SK-N-MC (cell line): ENCODE data around the gene OSCP1.

Source experiments
- DNase-seq: peaks from one replicate; pipeline ENCODE4 v3.0.0-alpha.2; 2011; ENCODE audit warnings: low read depth, low spot score
- H3K27ac ChIP-seq: fragments of 200-600 bp; sonication (generic); 2 replicates; pipeline ENCODE4 v1.5.1; 2016; ENCODE audit warnings: mixed run types
- H3K36me3 ChIP-seq: fragments of 200-600 bp; sonication (generic); 2 replicates; pipeline ENCODE4 v1.6.1; 2017; ENCODE audit warnings: antibody characterized with exemption, low read length, mixed read lengths; ENCODE audit not compliant: insufficient read depth
- H3K4me3 ChIP-seq: fragments of 200-600 bp; sonication (generic); 2 replicates; pipeline ENCODE4 v1.5.1; 2016
- H3K9ac ChIP-seq: fragments of 200-600 bp; sonication (generic); 2 replicates; pipeline ENCODE4 v1.8.0; 2017; ENCODE audit warnings: mixed run types, mixed read lengths; ENCODE audit not compliant: insufficient read length
- H3K9me3 ChIP-seq: fragments of 200-600 bp; sonication (generic); 2 replicates; pipeline ENCODE4 v1.6.1; 2017; ENCODE audit warnings: low read depth, mild to moderate bottlenecking, antibody characterized with exemption, low read length, moderate library complexity, mixed read lengths
- EZH2 ChIP-seq: fragments of 200-600 bp; sonication (generic); IDR thresholded peaks from one replicate; pipeline ENCODE4 v1.6.1; 2017; ENCODE audit warnings: antibody characterized with exemption
- FOXP2 ChIP-seq: optimal IDR thresholded peaks from 2 replicates; pipeline ENCODE3; 2011; ENCODE audit warnings: mild to moderate bottlenecking, moderate library complexity; ENCODE audit not compliant: insufficient read depth; ENCODE audit errors: extremely low read length, control extremely low read depth
- POLR2AphosphoS5 ChIP-seq: IDR thresholded peaks from 2 replicates; pipeline ENCODE4 v1.6.1; 2012; ENCODE audit warnings: mild to moderate bottlenecking, low read depth, low read length, borderline replicate concordance

OSCP1 gene

GRCh38 chr1:36406440-36406839 lies 43.8 kb downstream of the OSCP1 start:
- no peaks in the 10 kb centered on the region for H3K9me3 ChIP-seq
- DNase-seq: no peak
- TF ChIP-seq FOXP2: no peak
- no peak for TF ChIP-seq POLR2AphosphoS5
- no peak for TF ChIP-seq EZH2
- H3K9ac ChIP-seq: no peak overlapping the region
- peak overlapping the region; percentile 93 for H3K27ac ChIP-seq
- no peak overlapping the region for H3K4me3 ChIP-seq
- H3K36me3 ChIP-seq: no peaks in the 10 kb centered on the region

GRCh38 chr1:36402504-36402890 lies 47.8 kb downstream of the OSCP1 start:
- Histone ChIP-seq H3K9ac (peak overlapping the region; percentile 45), H3K36me3 (no peaks in the 10 kb centered on the region), H3K4me3 (no peak overlapping the region), H3K27ac (peak overlapping the region; percentile 96), H3K9me3 (no peaks in the 10 kb centered on the region)
- TF ChIP-seq EZH2 (no peak), FOXP2 (no peak), POLR2AphosphoS5 (no peak)
- no peak for DNase-seq

GRCh38 chr1:36401602-36402503 lies 48.4 kb downstream of the OSCP1 start:
- Histone ChIP-seq H3K4me3 (peak overlapping the region; percentile 71), H3K9ac (peak overlapping the region; percentile 67), H3K9me3 (no peaks in the 10 kb centered on the region), H3K27ac (peak overlapping the region; percentile 96), H3K36me3 (no peaks in the 10 kb centered on the region)
- TF ChIP-seq POLR2AphosphoS5: no peak
- no peak for TF ChIP-seq EZH2
- no peak for TF ChIP-seq FOXP2
- DNase-seq: no peak

- peak overlapping the region; percentile 71 for H3K4me3 ChIP-seq
- no peak for DNase-seq
These were observed 49.2 kb downstream of the OSCP1 start for GRCh38 chr1:36400825-36401601.

GRCh38 chr1:36400514-36400824 lies 49.8 kb downstream of the OSCP1 start:
- TF ChIP-seq POLR2AphosphoS5 (no peak), FOXP2 (no peak), EZH2 (no peak)
- no peak overlapping the region for H3K9ac ChIP-seq
- DNase-seq: no peak
- peak overlapping the region; percentile 71; the same call in 1 of the 2 replicates for H3K4me3 ChIP-seq
- H3K36me3 ChIP-seq: no peaks in the 10 kb centered on the region
- H3K27ac ChIP-seq: peak overlapping the region; percentile 96; the same call in 1 of the 2 replicates
- no peaks in the 10 kb centered on the region for H3K9me3 ChIP-seq

More at GRCh38 chr1:36400825-36401601, 49.2 kb downstream of the OSCP1 start:
- Histone ChIP-seq H3K9me3 (no peaks in the 10 kb centered on the region), H3K27ac (peak overlapping the region; percentile 96), H3K9ac (peak overlapping the region; percentile 67), H3K36me3 (no peaks in the 10 kb centered on the region)
- TF ChIP-seq POLR2AphosphoS5 (no peak; the same call in 1 of the 2 replicates), EZH2 (no peak), FOXP2 (no peak)

- Histone ChIP-seq H3K36me3 (peaks cover 8% of the 10 kb centered on the region), H3K9me3 (no peaks in the 10 kb centered on the region), H3K9ac (peak overlapping the region; percentile 86), H3K4me3 (peak overlapping the region; percentile 95), H3K27ac (peak overlapping the region; percentile 89)
- TF ChIP-seq POLR2AphosphoS5 (no peak), EZH2 (no peak), FOXP2 (no peak)
- DNase-seq: no peak
These were observed 51.8 kb downstream of the OSCP1 start for GRCh38 chr1:36398370-36398977.

DNA sequence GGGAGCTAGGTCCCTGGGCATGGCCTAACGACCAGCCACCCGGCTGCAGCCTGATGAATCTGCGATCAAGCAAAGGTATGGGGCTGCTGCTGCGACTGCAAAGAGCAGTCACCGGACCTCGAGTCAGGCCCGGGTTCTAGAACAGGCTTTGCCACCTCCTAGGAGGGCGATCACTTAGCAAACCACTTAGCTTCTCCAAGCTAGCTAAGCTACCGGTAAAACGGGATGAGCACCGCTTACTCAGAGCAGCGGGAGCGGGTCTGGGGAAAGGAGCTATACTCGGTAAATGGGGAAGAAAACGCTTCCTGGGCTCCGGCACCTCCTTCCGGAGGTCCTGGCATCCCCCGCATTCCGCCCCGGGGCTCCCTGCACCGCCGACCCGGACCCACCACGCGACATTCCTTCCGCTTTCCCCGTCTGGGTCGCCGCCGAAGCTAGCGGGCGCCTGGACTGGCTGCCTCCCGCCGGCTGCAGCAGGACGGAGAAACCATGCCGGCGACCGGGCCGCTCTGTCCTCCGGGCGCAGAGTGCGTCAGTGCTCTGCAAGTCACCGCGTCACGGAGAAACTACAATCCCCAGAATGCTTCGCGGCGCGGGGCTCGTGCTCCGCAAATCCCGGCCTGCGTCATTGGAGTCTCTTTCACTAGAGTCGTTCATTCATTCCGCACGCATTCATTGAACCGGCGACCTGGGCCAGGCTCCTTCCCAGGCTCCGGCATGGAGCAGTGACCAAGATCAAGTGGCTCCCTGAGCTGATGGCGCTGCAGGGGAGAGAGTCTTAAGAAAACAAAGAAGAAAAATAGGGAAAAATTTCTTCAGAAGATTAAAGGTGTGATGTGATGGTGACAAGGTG lies 52.6 kb downstream of the OSCP1 start, which contains the start of gene LSM10:
Gene LSM10, minus strand, starts transcription at position 531 of the 853 bp plus-strand sequence. CDS start 3,779 bp downstream, outside the sequence.
- Histone ChIP-seq H3K9ac (peak within 1 kb of the TSS; percentile 86), H3K9me3 (no peaks in the 10 kb centered on the region), H3K27ac (peak within 1 kb of the TSS; percentile 89), H3K36me3 (peaks cover 17% of the 10 kb centered on the region), H3K4me3 (peak within 1 kb of the TSS; percentile 95)
- DNase-seq: peak; percentile 72
- TF ChIP-seq POLR2AphosphoS5: peak; percentile 91
- TF ChIP-seq FOXP2: no peak

- TF ChIP-seq POLR2AphosphoS5 (no peak), EZH2 (no peak), FOXP2 (no peak)
- H3K9me3 ChIP-seq: no peaks in the 10 kb centered on the region
- H3K9ac ChIP-seq: peak overlapping the region; percentile 86
- no peak for DNase-seq
- peak overlapping the region; percentile 95 for H3K4me3 ChIP-seq
- H3K36me3 ChIP-seq: peaks cover 21% of the 10 kb centered on the region
- peak overlapping the region; percentile 75; the same call in 1 of the 2 replicates for H3K27ac ChIP-seq
These were observed 53.2 kb downstream of the OSCP1 start for GRCh38 chr1:36397083-36397377.
